Peyer's patch (tissue), 4 donors: ENCODE measurements around the gene CDH12.

Experiments used
- CTCF ChIP-seq, 6 experiments: fragments of 450-650 bp in 4 of 6; fragments of 200-600 bp in 2 of 6; sonication (generic) in 1 of 6; IDR thresholded peaks; one replicate each; pipeline ENCODE4 v1.5.1; 2017 to 2019; ENCODE audit warnings: antibody characterized with exemption in 6 of 6, mild to moderate bottlenecking in 3 of 6, moderate library complexity in 1 of 6
- POLR2A ChIP-seq, 2 donors: fragments of 450-650 bp; IDR thresholded peaks; one replicate each; pipeline ENCODE4 v1.5.1; 2017; ENCODE audit warnings: antibody characterized with exemption in 2 of 2, mild to moderate bottlenecking in 2 of 2, moderate library complexity in 2 of 2

GRCh38 chr5:21834863-21835262 is 1018.3 kb downstream of the CDH12 start:
- no peak for TF ChIP-seq CTCF (IDR thresholded peaks at IDR 0.05)
- TF ChIP-seq POLR2A (IDR thresholded peaks at IDR 0.05): no peak
